GM19455 (cell line): Measurements from ENCODE around the gene KRT2.

ENCODE experiments used
- ATAC-seq: cut with Tn5 transposase; IDR thresholded peaks from one replicate; pipeline ENCODE4 v1.9.1; 2021; ENCODE audit not compliant: unreplicated experiment

KRT2 gene

GRCh38 chr12:52600475-52600874 lies 51.5 kb downstream of the KRT2 start:
- no peak for ATAC-seq

GRCh38 chr12:52600071-52600470 lies 51.9 kb downstream of the KRT2 start:
- no peak for ATAC-seq

GRCh38 chr12:52598966-52599365 lies 53.0 kb downstream of the KRT2 start:
- no peak for ATAC-seq
